ENCODE data around the gene CBY1. TPM values are rescaled to one million over a fixed set of nuclear protein-coding genes. Genes with fewer than 3 reads are reported as not detected.

Gene CBY1
- total RNA-seq, 1 experiment from 2014 or later, result 12.9 TPM

DNA sequence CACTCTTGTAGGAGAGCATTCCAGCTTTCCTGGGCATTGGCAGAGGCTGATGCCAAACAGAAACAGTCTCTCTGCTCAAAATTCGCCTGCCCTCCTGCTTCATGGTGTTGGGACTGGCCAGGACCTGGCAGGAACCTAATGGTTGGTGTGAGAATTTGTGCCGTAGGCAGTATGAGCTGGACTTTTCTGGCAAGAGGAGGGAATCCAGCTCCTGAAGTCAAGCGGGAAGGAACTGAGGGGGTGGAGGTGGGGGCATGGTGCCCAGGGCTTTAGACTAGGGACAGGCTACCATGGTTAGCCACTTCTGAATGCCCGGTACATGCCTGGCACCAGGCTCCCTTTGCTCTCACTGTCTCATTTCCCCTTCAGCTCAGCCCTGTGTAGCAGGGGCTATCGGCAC is 18.4 kb downstream of the CBY1 start:
- H3F3A ChIP-seq (ENCODE audit: low read length, unreplicated experiment), result no peaks in the 10 kb centered on the region
- no TSS peak for BruUV-seq (replicated peaks)
- ChIA-PET CTCF (no interaction called here), POLR2A (ENCODE audit: unreplicated experiment) (no interaction called here)
- H3K9ac ChIP-seq (ENCODE audit: low read length), result no peak overlapping the region
- no peak overlapping the region for H3K4me2 ChIP-seq (ENCODE audit: low read length)
- H4K20me1 ChIP-seq (ENCODE audit: low read length), result no peaks in the 10 kb centered on the region
- H3K27me3 ChIP-seq (ENCODE audit: low read length), result no peaks in the 10 kb centered on the region
- no peak overlapping the region for H2AFZ ChIP-seq (ENCODE audit: low read length)
- H3K9me2 ChIP-seq (replicated peaks; ENCODE audit: low read length), result no peaks in the 10 kb centered on the region
- no peaks in the 10 kb centered on the region for H3K4me1 ChIP-seq (ENCODE audit: insufficient read depth, low read length)
- TF ChIP-seq CTCF (conservative IDR thresholded peaks at IDR 0.05; ENCODE audit: low read depth, low read length) (no peak), EZH2 (IDR thresholded peaks at IDR 0.05; ENCODE audit: low read length, unreplicated experiment) (no peak), EZH2phosphoT487 (IDR thresholded peaks at IDR 0.05; ENCODE audit: borderline replicate concordance, low read length) (no peak)
- intact Hi-C loops (cut with micrococcal nuclease), result no loop called here
- no peaks in the 10 kb centered on the region for H3K36me3 ChIP-seq (ENCODE audit: low read depth, low read length)
- no peaks in the 10 kb centered on the region for H3K9me3 ChIP-seq (ENCODE audit: low read length)
- H3K27ac ChIP-seq (ENCODE audit: low read length), result no peak overlapping the region
- ATAC-seq (no peak), DNase-seq (no peak)
- H3K79me2 ChIP-seq (ENCODE audit: low read length), result no peaks in the 10 kb centered on the region
- H3K4me3 ChIP-seq (ENCODE audit: low read length), result no peak overlapping the region

- Histone ChIP-seq H3K9me3 (ENCODE audit: low read length) (no peaks in the 10 kb centered on the region), H3K4me2 (ENCODE audit: low read length) (no peak overlapping the region), H4K20me1 (ENCODE audit: low read length) (no peaks in the 10 kb centered on the region), H3F3A (ENCODE audit: low read length, unreplicated experiment) (no peaks in the 10 kb centered on the region), H3K27ac (ENCODE audit: low read length) (no peak overlapping the region), H3K27me3 (ENCODE audit: low read length) (no peaks in the 10 kb centered on the region), H3K79me2 (ENCODE audit: low read length) (no peaks in the 10 kb centered on the region), H3K4me3 (ENCODE audit: low read length) (no peak overlapping the region), H3K9me2 (replicated peaks; ENCODE audit: low read length) (no peaks in the 10 kb centered on the region), H3K9ac (ENCODE audit: low read length) (no peak overlapping the region), H3K4me1 (ENCODE audit: insufficient read depth, low read length) (no peaks in the 10 kb centered on the region), H3K36me3 (ENCODE audit: low read depth, low read length) (no peaks in the 10 kb centered on the region), H2AFZ (ENCODE audit: low read length) (no peak overlapping the region)
- no peak for ATAC-seq
- TF ChIP-seq EZH2phosphoT487 (IDR thresholded peaks at IDR 0.05; ENCODE audit: borderline replicate concordance, low read length) (no peak), CTCF (conservative IDR thresholded peaks at IDR 0.05; ENCODE audit: low read depth, low read length) (no peak), EZH2 (IDR thresholded peaks at IDR 0.05; ENCODE audit: low read length, unreplicated experiment) (no peak)
- ChIA-PET POLR2A (ENCODE audit: unreplicated experiment) (no interaction called here), CTCF (no interaction called here)
- BruUV-seq (replicated peaks), result no TSS peak
- intact Hi-C loops (cut with micrococcal nuclease), result no loop called here
- DNase-seq, result no peak
These were observed 19.4 kb downstream of the CBY1 start for GRCh38 chr22:38675833-38676232.

- CTCF ChIA-PET, result interaction anchor here (0.6 to 1.7 kb wide), 2 partner anchors 24 to 559 kb away, joined by 3 read pairs; partner anchors contain the start of gene GTPBP1
- intact Hi-C loops (cut with micrococcal nuclease), result loop anchor here (2.0 kb wide), 1 partner anchor 15 kb away; no protein-coding TSS in a partner anchor
These were observed 25.3 kb downstream of the CBY1 start, which contains the start of gene TOMM22 for GRCh38 chr22:38681582-38682335. Gene TOMM22, plus strand, starts transcription at chr22:38681957. Its CDS starts 22 bp downstream, at chr22:38681979.

More at GRCh38 chr22:38681582-38682335, 25.3 kb downstream of the CBY1 start, which contains the start of gene TOMM22:
- Histone ChIP-seq H3K9me3 (ENCODE audit: low read length) (no peaks in the 10 kb centered on the region), H3K27ac (ENCODE audit: low read length) (0 out of 2 replicates have a peak within 1 kb of the TSS, but pooled peaks have one; percentile 12), H3K4me2 (ENCODE audit: low read length) (peak within 1 kb of the TSS; percentile 96), H4K20me1 (ENCODE audit: low read length) (0 out of 2 replicates have a peak, but pooled peaks cover 5% of the 10 kb centered on the region), H2AFZ (ENCODE audit: low read length) (peak within 1 kb of the TSS; percentile 78), H3K4me3 (ENCODE audit: low read length) (peak within 1 kb of the TSS; percentile 99), H3K9me2 (replicated peaks; ENCODE audit: low read length) (no peaks in the 10 kb centered on the region), H3K4me1 (ENCODE audit: insufficient read depth, low read length) (no peaks in the 10 kb centered on the region), H3K36me3 (ENCODE audit: low read depth, low read length) (peaks cover 32% of the 10 kb centered on the region), H3K27me3 (ENCODE audit: low read length) (no peaks in the 10 kb centered on the region), H3K79me2 (ENCODE audit: low read length) (peaks cover 20% of the 10 kb centered on the region), H3K9ac (ENCODE audit: low read length) (peak within 1 kb of the TSS; percentile 93), H3F3A (ENCODE audit: low read length, unreplicated experiment) (no peaks in the 10 kb centered on the region)
- POLR2A ChIA-PET (ENCODE audit: unreplicated experiment), result interaction anchor here (0.6 kb wide), 2 partner anchors 13 to 689 kb away, joined by 3 to 4 read pairs; no protein-coding TSS in a partner anchor
- ATAC-seq, result peak; percentile 98
- peak; percentile 82 for DNase-seq
- TF ChIP-seq CTCF (conservative IDR thresholded peaks at IDR 0.05; ENCODE audit: low read depth, low read length), result peak; percentile 77
- no peak for TF ChIP-seq EZH2phosphoT487 (IDR thresholded peaks at IDR 0.05; ENCODE audit: borderline replicate concordance, low read length)
- BruUV-seq (replicated peaks), result TSS peak; percentile 40

Data from PC-3 (cell line).